Activated naive CD4-positive, alpha-beta T cell treated with anti-CD3 and anti-CD28 coated beads, Interleukin-2, amount 50 U/mL, for 24 hours (primary cell): ENCODE measurements around the gene SPIB.

Experiments used
- H3K27ac Mint-ChIP-seq: one replicate; pipeline ENCODE4 v1.8.0; 2021; ENCODE audit warnings: mild to moderate bottlenecking, mixed read lengths
- H3K27me3 Mint-ChIP-seq: one replicate; pipeline ENCODE4 v1.8.0; 2021; ENCODE audit warnings: mixed read lengths
- H3K36me3 Mint-ChIP-seq: one replicate; pipeline ENCODE4 v1.8.0; 2021; ENCODE audit warnings: mixed read lengths
- H3K4me1 Mint-ChIP-seq: one replicate; pipeline ENCODE4 v1.8.0; 2021; ENCODE audit warnings: mixed read lengths
- H3K4me3 Mint-ChIP-seq: one replicate; pipeline ENCODE4 v1.8.0; 2021; ENCODE audit warnings: mild to moderate bottlenecking, mixed read lengths
- H3K9me3 Mint-ChIP-seq: one replicate; pipeline ENCODE4 v1.8.0; 2021; ENCODE audit warnings: mixed read lengths

The SPIB gene

DNA sequence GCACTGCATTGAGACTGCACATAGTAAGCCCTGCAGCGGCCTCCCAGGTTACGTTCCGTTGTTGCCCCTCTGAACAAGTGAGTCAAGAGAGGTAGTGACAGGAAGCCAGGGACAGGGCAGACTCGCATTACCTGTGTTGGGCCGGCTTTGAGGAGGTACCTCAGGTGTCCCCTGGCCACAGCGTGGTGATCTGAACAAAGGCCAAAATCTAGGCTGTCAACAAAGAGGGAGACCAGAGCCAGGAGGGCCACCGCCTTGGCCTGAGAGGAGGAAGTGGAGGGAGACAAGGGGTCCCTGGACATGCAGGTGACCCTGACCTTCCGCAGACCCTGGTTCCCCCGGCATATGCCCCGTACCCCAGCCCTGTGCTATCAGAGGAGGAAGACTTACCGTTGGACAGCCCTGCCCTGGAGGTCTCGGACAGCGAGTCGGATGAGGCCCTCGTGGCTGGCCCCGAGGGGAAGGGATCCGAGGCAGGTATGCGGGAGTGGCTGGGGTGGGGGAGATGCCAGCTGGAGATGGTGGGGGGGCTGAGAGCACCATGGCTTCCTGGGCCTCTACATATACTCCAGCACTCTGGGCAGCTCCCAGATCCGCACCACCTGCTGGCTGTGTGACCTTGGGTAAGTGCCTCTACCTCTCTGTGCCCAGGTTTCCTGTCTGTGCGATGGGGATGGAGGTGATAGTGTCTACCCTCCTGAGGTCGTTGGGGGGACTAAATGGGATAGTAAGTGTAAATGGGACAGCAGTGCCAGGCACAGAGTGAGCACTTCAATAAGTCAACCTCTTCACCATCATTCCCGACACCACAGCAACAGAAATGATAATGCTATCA, 4.8 kb downstream of the SPIB start:
- H3K4me3 Mint-ChIP-seq = no peak overlapping the region
- no peaks in the 10 kb centered on the region for H3K9me3 Mint-ChIP-seq
- H3K27ac Mint-ChIP-seq = no peak overlapping the region
- H3K36me3 Mint-ChIP-seq = peaks cover 1% of the 10 kb centered on the region
- H3K4me1 Mint-ChIP-seq = peaks cover 12% of the 10 kb centered on the region
- peaks cover 19% of the 10 kb centered on the region for H3K27me3 Mint-ChIP-seq

GRCh38 chr19:50425581-50425980, 6.8 kb downstream of the SPIB start:
- Mint-ChIP-seq H3K4me1 (peaks cover 6% of the 10 kb centered on the region), H3K36me3 (no peaks in the 10 kb centered on the region), H3K4me3 (no peak overlapping the region), H3K27me3 (peaks cover 8% of the 10 kb centered on the region), H3K27ac (no peak overlapping the region), H3K9me3 (no peaks in the 10 kb centered on the region)

DNA sequence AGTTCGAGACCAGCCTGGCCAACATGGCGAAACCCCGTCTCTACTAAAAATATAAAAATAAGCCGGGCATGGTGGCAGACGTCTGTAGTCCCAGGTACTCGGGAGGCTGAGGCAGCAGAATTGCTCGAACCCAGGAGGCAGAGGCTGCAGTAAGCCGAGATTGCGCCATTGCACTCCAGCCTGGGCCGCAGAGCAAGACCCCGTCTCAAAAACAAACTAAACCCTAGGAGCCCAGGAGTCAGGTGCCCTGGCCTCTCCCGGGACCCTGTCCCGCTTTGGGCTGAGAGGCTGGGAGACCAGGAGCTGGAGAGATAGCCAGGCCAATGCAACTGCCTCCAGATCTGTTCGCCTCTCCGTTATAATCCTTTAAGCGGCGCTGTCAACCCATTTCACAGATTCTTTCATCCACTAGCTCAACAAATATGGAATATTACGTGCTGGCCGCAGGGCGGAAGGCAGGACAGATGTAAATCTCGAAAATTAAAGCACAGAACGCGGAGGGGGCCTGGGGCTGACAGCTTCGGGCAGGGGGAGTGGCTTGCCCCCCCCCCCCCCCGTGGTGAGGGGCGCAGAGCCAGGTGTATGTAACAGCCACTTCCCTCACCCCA, 8.7 kb downstream of the SPIB start:
- Mint-ChIP-seq H3K9me3 (no peaks in the 10 kb centered on the region), H3K4me3 (peak overlapping the region; percentile 26), H3K36me3 (no peaks in the 10 kb centered on the region), H3K27me3 (peaks cover 2% of the 10 kb centered on the region), H3K4me1 (peaks cover 17% of the 10 kb centered on the region), H3K27ac (no peak overlapping the region)

GRCh38 chr19:50427997-50428425, 9.3 kb downstream of the SPIB start:
- H3K36me3 Mint-ChIP-seq = no peaks in the 10 kb centered on the region
- H3K27me3 Mint-ChIP-seq = peaks cover 4% of the 10 kb centered on the region
- no peaks in the 10 kb centered on the region for H3K9me3 Mint-ChIP-seq
- no peak overlapping the region for H3K27ac Mint-ChIP-seq
- peaks cover 17% of the 10 kb centered on the region for H3K4me1 Mint-ChIP-seq
- H3K4me3 Mint-ChIP-seq = peak overlapping the region; percentile 59

DNA sequence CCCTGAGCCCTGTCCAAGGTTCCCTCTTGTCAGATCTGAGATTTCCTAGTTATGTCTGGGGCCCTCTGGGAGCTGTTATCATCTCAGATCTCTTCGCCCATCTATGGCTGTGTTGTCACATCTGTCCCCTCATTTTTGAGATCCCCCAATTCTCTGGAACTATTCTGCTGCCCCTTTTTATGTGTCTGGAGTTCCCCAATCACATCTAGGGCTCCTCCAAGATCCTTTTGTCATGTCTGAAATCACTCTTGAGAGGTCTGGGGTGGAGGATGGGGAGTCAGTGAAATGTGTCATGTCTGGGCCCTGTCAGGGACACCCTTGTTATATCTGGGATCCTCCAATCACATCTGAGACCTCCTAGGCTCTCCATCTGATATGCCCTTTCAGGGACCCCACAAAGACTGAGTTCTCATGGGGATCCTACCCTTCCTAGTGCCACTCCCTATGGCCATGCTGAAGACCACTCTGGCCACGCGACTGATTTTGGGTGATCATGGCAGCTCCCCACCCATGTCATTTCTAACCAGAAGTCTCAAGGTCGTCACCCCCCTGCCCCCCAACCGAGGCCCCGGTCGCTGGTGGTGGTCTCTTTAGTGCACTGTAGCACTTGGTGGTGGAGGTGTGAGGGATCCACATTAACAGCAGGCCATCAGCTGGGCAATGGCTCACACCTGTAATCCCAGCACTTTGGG, 10.2 kb downstream of the SPIB start:
- Mint-ChIP-seq H3K27ac (no peak overlapping the region), H3K36me3 (no peaks in the 10 kb centered on the region), H3K4me3 (peak overlapping the region; percentile 59), H3K27me3 (peaks cover 4% of the 10 kb centered on the region), H3K9me3 (no peaks in the 10 kb centered on the region), H3K4me1 (peaks cover 17% of the 10 kb centered on the region)

GRCh38 chr19:50430888-50431342, 12.2 kb downstream of the SPIB start:
- Mint-ChIP-seq H3K4me3 (peak overlapping the region; percentile 90), H3K27ac (peak overlapping the region; percentile 46), H3K36me3 (no peaks in the 10 kb centered on the region), H3K27me3 (peaks cover 4% of the 10 kb centered on the region), H3K9me3 (no peaks in the 10 kb centered on the region), H3K4me1 (peaks cover 17% of the 10 kb centered on the region)

DNA sequence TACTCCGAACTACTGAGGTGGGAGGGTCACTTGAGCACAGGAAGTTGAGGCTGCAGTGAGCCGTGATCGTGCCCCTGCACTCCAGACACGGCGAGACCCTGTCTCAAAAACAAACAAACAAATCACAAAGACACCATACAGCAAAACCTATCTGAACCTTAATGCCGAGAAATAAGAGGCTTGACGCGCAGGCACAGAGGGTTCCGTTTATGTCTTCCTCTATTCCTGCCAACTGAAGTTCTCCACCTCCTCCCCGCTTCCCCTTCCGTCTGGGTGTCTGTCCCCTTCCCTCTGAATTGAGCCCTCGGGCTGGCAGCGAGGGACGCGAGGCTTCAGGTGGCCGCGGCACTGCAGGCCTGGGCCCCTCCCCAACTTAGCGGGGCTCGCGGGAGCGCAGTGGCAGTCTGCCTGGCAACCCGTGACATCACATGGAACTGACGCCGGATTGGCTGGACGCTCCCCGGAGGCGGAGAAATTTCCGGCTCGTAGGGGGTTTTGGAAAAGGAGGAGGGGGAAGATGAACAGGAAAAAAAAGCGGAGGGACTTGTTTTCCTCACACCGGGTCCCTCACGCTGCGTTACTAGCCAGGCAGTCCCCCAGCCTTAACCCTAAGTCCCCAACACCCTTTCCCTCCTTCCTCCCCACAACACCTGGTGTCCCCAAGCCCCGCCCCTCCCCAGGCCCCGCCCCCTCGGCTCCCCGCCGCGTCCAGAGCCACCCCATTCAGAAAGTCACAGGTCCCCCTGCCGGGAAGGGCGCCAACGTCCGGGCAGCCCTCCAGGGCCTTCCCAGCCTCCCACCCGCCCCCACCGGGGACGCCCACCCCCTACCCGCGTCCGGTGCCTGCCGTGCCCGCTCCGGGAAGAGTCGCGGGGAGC, 12.8 kb downstream of the SPIB start:
- peaks cover 17% of the 10 kb centered on the region for H3K4me1 Mint-ChIP-seq
- H3K27me3 Mint-ChIP-seq = peaks cover 4% of the 10 kb centered on the region
- peak overlapping the region; percentile 89 for H3K27ac Mint-ChIP-seq
- H3K36me3 Mint-ChIP-seq = no peaks in the 10 kb centered on the region
- no peaks in the 10 kb centered on the region for H3K9me3 Mint-ChIP-seq
- H3K4me3 Mint-ChIP-seq = peak overlapping the region; percentile 90

- Mint-ChIP-seq H3K9me3 (no peaks in the 10 kb centered on the region), H3K4me1 (peaks cover 17% of the 10 kb centered on the region), H3K27me3 (peaks cover 4% of the 10 kb centered on the region), H3K4me3 (peak within 1 kb of the TSS; percentile 90), H3K36me3 (no peaks in the 10 kb centered on the region), H3K27ac (peak within 1 kb of the TSS; percentile 89)
Measured at GRCh38 chr19:50432221-50433028, 13.7 kb downstream of the SPIB start, which contains the start of gene MYBPC2. MYBPC2 (plus strand) TSS chr19:50432892; CDS start chr19:50432954, 62 bp downstream.

- peak overlapping the region; percentile 78 for H3K4me3 Mint-ChIP-seq
- peaks cover 17% of the 10 kb centered on the region for H3K4me1 Mint-ChIP-seq
- H3K36me3 Mint-ChIP-seq = no peaks in the 10 kb centered on the region
- H3K27me3 Mint-ChIP-seq = peaks cover 4% of the 10 kb centered on the region
- H3K9me3 Mint-ChIP-seq = no peaks in the 10 kb centered on the region
- H3K27ac Mint-ChIP-seq = peak overlapping the region; percentile 47
Measured at GRCh38 chr19:50433201-50434180, 14.8 kb downstream of the SPIB start.

DNA sequence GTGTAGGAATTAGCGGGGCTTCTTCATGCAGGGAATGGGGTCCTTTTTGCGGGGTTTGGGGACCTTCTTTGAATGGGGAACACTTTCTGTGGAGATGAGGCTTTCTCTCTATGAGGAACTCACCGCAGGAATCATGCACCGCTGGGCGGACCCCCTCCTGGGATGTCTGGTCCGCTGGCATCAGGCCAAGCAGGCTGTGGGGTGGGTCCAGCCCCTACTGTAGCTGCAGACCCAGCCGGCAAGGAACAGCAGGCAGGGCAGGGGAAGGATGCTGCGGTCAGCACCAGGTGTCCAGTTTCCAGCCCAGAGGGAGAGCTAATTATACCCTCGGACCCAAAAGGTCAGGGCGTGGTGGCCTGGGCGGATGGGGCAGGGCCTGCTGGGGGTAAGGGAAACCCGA, 15.8 kb downstream of the SPIB start:
- no peak overlapping the region for H3K4me3 Mint-ChIP-seq
- H3K36me3 Mint-ChIP-seq = no peaks in the 10 kb centered on the region
- H3K27me3 Mint-ChIP-seq = peaks cover 4% of the 10 kb centered on the region
- H3K4me1 Mint-ChIP-seq = peaks cover 12% of the 10 kb centered on the region
- no peak overlapping the region for H3K27ac Mint-ChIP-seq
- no peaks in the 10 kb centered on the region for H3K9me3 Mint-ChIP-seq

DNA sequence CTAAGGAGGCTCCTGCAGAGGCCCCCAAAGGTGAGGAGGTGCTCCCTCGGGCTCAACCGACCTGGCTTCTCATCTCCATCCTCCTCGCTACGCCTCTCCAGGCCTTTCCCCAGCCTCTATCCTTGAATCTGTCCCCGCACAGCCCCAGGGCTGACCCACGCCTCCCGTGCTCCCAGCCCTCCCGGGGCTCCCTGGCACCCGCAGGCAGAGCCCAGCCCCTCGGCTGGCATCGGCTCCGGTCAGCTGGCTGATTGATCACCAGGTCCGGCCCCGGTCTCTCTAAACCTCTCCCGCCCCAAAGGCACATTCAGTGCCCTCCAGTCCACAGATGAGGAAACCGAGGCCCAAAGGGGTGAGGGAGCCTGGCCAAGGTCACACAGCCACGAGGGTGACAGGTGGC, 16.5 kb downstream of the SPIB start:
- H3K36me3 Mint-ChIP-seq = no peaks in the 10 kb centered on the region
- no peak overlapping the region for H3K27ac Mint-ChIP-seq
- H3K4me1 Mint-ChIP-seq = peaks cover 12% of the 10 kb centered on the region
- H3K9me3 Mint-ChIP-seq = no peaks in the 10 kb centered on the region
- H3K27me3 Mint-ChIP-seq = peaks cover 4% of the 10 kb centered on the region
- H3K4me3 Mint-ChIP-seq = no peak overlapping the region

GRCh38 chr19:50435627-50436026, 16.9 kb downstream of the SPIB start:
- Mint-ChIP-seq H3K9me3 (no peaks in the 10 kb centered on the region), H3K27me3 (peaks cover 4% of the 10 kb centered on the region), H3K4me1 (peaks cover 11% of the 10 kb centered on the region), H3K36me3 (no peaks in the 10 kb centered on the region), H3K4me3 (no peak overlapping the region), H3K27ac (no peak overlapping the region)

DNA sequence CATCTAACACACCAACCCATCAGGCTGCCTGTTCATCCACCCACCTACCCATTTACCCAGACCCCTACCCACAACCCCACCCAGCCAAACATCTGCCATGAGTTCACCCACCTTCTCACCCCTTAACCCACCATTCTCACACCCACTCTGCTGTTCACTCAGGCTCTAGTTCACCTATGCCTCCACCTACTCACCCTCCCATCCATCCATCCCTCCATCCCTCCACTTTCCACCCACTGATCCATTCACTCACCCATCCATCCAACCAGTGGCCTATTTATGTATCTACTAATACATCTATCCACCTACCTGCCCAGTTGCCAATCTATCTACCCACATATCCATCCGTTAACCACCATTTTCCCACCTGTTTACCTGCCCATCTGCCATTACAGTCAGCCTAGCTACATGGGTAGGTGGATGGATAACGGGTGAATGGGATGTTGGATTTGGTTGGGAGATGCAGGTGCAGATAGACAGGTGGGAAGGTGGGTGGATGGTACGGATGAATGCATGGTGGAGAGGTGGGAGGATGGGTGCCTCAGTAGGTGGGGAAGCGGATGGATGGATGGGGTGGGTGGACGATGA, 19.2 kb downstream of the SPIB start:
- H3K27ac Mint-ChIP-seq = no peak overlapping the region
- H3K4me1 Mint-ChIP-seq = no peaks in the 10 kb centered on the region
- H3K4me3 Mint-ChIP-seq = no peak overlapping the region
- no peaks in the 10 kb centered on the region for H3K36me3 Mint-ChIP-seq
- H3K9me3 Mint-ChIP-seq = no peaks in the 10 kb centered on the region
- peaks cover 3% of the 10 kb centered on the region for H3K27me3 Mint-ChIP-seq
